SK-N-MC (cell line): Measurements from ENCODE around the gene LHX2.

Source experiments
- EZH2 ChIP-seq: fragments of 200-600 bp; sonication (generic); IDR thresholded peaks from one replicate; pipeline ENCODE4 v1.6.1; 2017; ENCODE audit warnings: antibody characterized with exemption
- POLR2AphosphoS5 ChIP-seq: IDR thresholded peaks from 2 replicates; pipeline ENCODE4 v1.6.1; 2012; ENCODE audit warnings: mild to moderate bottlenecking, low read depth, low read length, borderline replicate concordance

- no peak for TF ChIP-seq EZH2
- TF ChIP-seq POLR2AphosphoS5: no peak
Observed at GRCh38 chr9:124074746-124075145, 63.2 kb downstream of the LHX2 start.
